Testis (tissue), 2 donors: Measurements from ENCODE around the gene FBXL14.

ENCODE experiments used
- CTCF ChIP-seq, 3 experiments: fragments of 450-650 bp in 2 of 3; fragments of 200-600 bp in 1 of 3; sonication (generic) in 1 of 3; IDR thresholded peaks; one replicate each; pipeline ENCODE4 v1.5.1; 2016 to 2019; ENCODE audit warnings: antibody characterized with exemption in 3 of 3, mild to moderate bottlenecking in 2 of 3, moderate library complexity in 1 of 3
- POLR2A ChIP-seq: fragments of 450-650 bp; IDR thresholded peaks from one replicate; pipeline ENCODE4 v1.6.1; 2017; ENCODE audit warnings: antibody characterized with exemption, mild to moderate bottlenecking, moderate library complexity

GRCh38 chr12:1593174-1594005 is 991 bp downstream of the FBXL14 start:
- TF ChIP-seq CTCF (IDR thresholded peaks at IDR 0.05) (no peak), POLR2A (no peak)
